B cell (primary cell): ENCODE data around the gene GJC3.

Experiments
- CTCF ChIP-seq: fragments of 200-600 bp; IDR thresholded peaks from one replicate; pipeline ENCODE4 v1.8.0; 2022; ENCODE audit warnings: antibody characterized with exemption, mild to moderate bottlenecking
- EZH2 ChIP-seq: IDR thresholded peaks from 2 replicates; pipeline ENCODE4 v1.6.1; 2012; ENCODE audit warnings: borderline replicate concordance, low read depth, mild to moderate bottlenecking, moderate library complexity, low read length; ENCODE audit not compliant: insufficient read depth, poor library complexity, severe bottlenecking

GRCh38 chr7:99969298-99969697 is 39.9 kb upstream of the GJC3 start:
- TF ChIP-seq CTCF (no peak), EZH2 (no peak)
